SH-SY5Y (cell line): ENCODE results near the gene MRPL41.

Source experiments
- GATA2 ChIP-seq: IDR thresholded peaks from 2 replicates; pipeline ENCODE4 v1.6.1; 2011; ENCODE audit warnings: mild to moderate bottlenecking, low read depth, low read length
- GATA3 ChIP-seq: IDR thresholded peaks from 2 replicates; pipeline ENCODE4 v1.6.1; 2011; ENCODE audit warnings: low read depth, mild to moderate bottlenecking, low read length, moderate library complexity

The MRPL41 gene

GRCh38 chr9:137588891-137589290 is 37.2 kb downstream of the MRPL41 start:
- TF ChIP-seq GATA3 (no peak), GATA2 (no peak)

DNA sequence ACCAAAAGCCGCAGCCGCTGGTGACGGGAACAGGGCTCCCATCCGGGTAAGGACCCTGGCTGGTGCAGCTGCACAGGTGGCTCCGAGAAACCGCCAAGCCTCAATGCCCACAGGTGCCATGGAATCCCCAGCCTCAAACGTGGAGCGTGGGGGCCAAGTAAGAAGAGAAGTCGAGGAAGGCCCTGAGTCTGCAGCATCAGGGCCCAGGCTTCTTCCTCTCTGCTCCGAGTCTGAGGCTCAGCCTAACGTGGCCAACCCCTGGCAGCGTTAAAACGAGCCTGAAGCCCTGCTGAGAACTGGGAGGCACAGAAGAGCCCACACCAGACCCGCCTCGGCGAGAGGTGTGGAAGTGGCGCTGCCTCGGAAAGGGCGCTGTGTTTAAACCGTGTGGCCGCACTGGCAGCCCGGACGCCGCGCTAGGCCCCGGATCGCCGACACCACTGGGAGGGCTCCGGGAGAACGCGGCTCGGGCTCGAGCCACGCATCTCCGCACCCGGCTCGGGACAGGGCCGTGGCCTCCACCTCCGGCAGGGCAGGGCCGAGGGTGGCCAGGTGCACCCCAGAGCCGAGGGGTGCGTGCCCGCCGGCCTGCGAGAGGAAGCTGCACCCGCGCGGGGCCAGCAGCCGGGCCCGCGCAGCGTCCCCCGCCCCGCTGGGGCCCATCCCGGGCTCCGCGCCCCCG is 37.9 kb downstream of the MRPL41 start:
- TF ChIP-seq GATA2 (no peak), GATA3 (no peak)

- no peak for TF ChIP-seq GATA3
Observed at GRCh38 chr9:137590123-137590468, 38.4 kb downstream of the MRPL41 start.

DNA sequence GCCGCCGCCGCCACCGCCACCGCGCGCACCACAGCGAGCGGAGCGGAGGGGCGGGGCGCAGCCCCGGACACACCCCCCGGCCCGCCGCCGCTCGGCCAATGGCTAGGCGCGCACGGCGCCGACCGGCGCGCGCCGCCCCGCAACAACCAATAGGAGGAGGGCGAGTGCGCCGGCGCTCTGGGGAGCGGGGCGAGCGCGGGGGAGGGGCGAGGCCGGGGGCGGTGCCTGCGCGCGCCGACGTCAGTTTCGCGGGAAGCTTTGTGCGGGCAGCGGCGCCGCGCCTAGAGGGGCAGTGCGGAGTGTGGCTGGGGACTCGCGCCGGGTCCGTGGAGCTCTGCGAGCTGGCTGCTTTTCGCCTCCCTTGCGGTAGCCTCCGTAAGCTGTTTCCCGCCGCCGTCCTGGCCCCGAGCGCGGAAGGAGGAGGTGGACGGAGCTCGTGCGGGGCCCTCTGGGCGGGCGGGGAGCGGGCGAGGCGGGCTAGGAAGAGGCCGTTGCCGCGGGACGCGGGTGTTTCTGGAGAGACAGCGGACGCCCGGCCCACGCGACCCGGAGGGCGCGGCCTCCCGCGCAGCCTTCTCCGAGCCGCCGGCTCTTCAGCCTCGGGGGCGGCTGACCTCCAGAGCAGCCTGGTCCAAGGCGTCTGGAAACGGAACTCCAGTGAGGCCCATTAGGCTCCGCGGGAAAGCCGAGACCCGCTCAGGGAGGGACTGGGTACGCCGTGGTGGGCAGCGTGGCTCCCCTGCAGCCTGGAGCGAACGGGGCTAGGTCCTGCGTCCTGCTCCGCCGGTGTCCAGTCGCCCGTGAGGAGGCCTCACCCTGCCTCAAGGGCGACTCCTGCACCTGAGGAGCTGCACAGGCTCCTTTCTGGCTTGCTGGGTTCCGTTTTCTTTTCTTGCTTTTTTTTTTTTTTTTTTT is 39.0 kb downstream of the MRPL41 start, which contains the start of gene ZMYND19:
TSS of gene ZMYND19 (minus strand) at position 44 of the 915 bp plus-strand sequence. CDS start 249 bp downstream, outside the sequence.
- TF ChIP-seq GATA2 (no peak), GATA3 (no peak)

DNA sequence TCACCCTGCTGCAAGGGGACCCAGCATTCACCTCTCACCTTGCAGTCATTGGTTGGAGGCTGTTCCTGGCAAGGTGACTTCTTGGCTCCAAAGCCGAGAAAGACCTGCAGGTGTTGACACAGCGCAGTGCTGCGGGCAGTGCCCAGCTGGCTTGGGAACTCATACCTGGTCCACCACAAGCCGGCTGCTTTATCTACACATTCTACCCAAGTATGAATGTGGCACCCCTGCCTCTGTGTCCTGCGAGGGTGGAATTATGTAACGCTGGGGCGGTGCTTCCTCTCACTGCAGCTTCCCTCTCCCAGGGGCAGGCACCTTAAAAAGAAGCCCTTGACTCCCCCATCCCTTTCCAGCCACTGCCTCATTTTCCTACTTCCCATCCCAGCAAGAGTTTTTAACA is 41.1 kb downstream of the MRPL41 start:
- TF ChIP-seq GATA3: no peak
- no peak for TF ChIP-seq GATA2

DNA sequence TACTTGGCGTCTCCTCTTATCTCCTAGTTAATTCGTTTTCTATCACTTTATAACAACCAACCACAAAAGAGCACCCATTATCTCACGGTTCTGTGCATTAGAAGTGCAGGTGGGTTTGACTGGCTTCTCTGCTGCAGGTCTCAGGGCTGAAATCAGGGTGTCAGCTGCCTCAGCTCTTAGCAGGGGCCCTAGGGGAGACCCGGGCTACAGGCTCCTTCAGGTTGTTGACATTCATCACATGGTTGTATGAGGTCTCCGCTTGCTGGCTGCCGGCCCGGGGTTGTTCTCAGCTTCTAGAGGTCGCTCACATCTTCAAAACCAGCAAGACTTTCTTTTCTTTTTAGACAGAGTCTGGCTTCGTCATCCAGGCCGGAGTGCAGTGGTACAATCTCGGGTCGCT is 41.5 kb downstream of the MRPL41 start:
- TF ChIP-seq GATA2 (no peak), GATA3 (no peak)

GRCh38 chr9:137598943-137599342 is 47.3 kb downstream of the MRPL41 start:
- TF ChIP-seq GATA3: no peak
- TF ChIP-seq GATA2: no peak
